A549 treated with Hydrocortisone at 1 μM for 4 hours (cell line): ENCODE results near the gene CCDC116. TPM values are rescaled to one million over a fixed set of nuclear protein-coding genes. Genes with fewer than 3 reads are reported as not detected.

ENCODE experiments used
- total RNA-seq: library from RNA; stranded (reverse); fragments of 200-300 nt; extraction: Qiagen RNA extraction; gene quantifications from 5 replicates; pipeline ENCODE4 v1.2.3, GENCODE V29; 2022

Gene CCDC116
- total RNA-seq: 0.05 to 0.06 TPM in 2 of 5 replicates, not detected in the others

DNA sequence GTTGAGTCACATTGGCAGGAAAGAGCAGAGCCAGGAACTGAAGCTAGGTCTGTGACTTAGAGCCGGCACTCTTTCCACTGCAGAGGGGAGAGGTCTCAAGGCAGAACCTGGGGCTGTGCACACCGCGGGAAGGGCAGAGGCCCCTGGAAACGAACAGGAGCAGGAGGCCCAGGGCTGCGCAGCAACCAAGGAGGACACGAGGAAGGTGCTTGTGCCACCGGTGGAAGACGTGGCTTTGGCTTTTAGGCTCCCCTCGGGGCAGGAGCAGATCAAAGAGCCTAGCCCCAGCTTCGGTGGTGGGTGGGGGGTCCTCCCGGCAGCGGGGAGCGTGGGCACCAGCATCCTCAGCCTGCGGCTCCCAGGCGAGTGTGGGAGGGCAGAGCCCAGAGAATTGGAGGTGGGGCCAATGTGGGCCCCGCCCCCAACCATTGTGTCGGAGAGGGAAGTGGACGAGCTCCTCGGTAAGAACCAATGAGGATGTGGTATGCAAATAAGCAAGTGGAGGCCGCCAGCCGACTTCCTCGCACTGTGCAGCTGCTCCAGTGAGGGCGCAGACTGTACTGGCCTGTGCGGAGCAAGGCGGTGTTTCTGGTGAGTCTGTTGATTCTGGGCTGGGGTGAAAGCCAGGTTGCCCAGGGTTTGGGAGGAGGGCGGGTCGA, at the start of gene CCDC116:
Gene CCDC116, plus strand, starts transcription at position 524 of the 659 bp plus-strand sequence. CDS start 422 bp downstream, outside the sequence.

DNA sequence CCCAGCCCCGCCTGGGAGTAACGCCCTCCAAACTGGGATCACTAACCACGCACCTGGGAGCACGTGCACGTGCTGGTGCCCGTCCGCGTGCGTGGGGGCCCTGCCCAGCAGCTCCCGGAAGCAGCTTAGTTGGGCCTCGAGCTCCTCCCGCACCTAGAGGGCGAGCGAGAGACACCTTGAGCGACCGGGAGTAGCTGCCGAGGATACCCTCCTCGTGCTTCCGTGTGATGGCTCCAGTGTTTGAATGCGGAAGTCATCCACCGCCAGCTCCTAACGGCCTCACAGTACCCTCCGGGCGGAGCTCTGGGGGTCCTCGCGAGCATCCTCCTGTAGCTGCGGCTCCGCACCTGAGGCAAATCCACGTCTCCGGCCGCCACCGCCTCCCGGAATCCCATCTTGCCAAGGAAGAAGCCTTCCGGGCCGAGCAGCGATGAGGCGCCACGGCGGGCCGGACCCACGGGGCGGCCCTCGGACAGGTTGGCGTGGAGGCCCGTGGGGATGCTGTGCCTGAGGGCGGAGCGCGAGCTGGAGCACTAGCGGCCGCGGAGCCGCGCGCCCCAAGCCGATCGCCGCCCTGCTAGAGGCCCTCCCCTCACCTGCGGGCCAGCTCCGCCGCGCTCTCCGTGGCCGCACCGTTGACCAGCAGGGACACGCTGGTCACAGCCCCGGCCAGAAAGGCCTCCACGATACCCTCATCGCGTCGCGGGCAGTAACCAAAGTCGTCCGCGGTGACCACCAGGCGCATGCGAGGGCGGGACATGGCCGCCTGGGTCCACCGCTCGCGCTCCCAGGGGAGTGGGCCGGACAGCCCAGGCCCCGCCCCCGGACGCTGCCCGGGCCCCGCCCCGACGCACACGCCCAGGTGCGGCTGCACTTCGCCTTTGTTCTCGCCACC, 3.1 kb upstream of the CCDC116 start, which contains the start of gene YDJC:
Gene YDJC, minus strand, starts transcription at position 768 of the 895 bp plus-strand sequence. Its CDS starts 8 bp downstream, at position 760.

GRCh38 chr22:21641789-21642583, 9.4 kb downstream of the CCDC116 start, which contains the start of gene SDF2L1:
SDF2L1 (plus strand) TSS chr22:21642302; CDS start chr22:21642337, 35 bp downstream.

Other genes with a start within 250 kb of the CCDC116 start
- gene RIMBP3B, start 249.0 kb upstream of the CCDC116 start, total RNA-seq: 0.21 to 0.38 TPM (median 0.30 TPM) in 5 replicates
- 2.5 to 3.0 TPM (median 2.6 TPM) in 5 replicates for gene HIC2, start 215.4 kb upstream of the CCDC116 start, total RNA-seq
- gene TMEM191C, start 165.4 kb upstream of the CCDC116 start, total RNA-seq: 0.38 to 1.1 TPM (median 0.69 TPM) in 5 replicates
- gene RIMBP3C, start 81.3 kb upstream of the CCDC116 start, total RNA-seq: 0.12 to 0.30 TPM (median 0.14 TPM) in 5 replicates
- gene UBE2L3, start 65.0 kb upstream of the CCDC116 start, total RNA-seq: 60.4 to 68.6 TPM (median 64.9 TPM) in 5 replicates
- 30.2 to 55.0 TPM (median 52.8 TPM) in 5 replicates for gene YDJC, start 2.7 kb upstream of the CCDC116 start, total RNA-seq
- gene SDF2L1, start 9.5 kb downstream of the CCDC116 start, total RNA-seq: 30.5 to 58.7 TPM (median 50.1 TPM) in 5 replicates
- 18.7 to 23.1 TPM (median 21.1 TPM) in 5 replicates for gene PPIL2, start 33.3 kb downstream of the CCDC116 start, total RNA-seq
- gene YPEL1, start 103.0 kb downstream of the CCDC116 start, total RNA-seq: 0.14 to 0.47 TPM (median 0.23 TPM) in 5 replicates
- 52.1 to 75.9 TPM (median 64.8 TPM) in 5 replicates for gene MAPK1, start 234.9 kb downstream of the CCDC116 start, total RNA-seq